HFFc6 (cell line): ENCODE results near the gene TYRP1. TPM values are rescaled to one million over a fixed set of nuclear protein-coding genes. Genes with fewer than 3 reads are reported as not detected.
A peak's percentile ranks its signal among the peaks of the same experiment; 100 is the strongest.

Experiments used
- DNase-seq: peaks from one replicate; pipeline ENCODE4 v3.0.0-alpha.2; 2018
- H3K27ac Mint-ChIP-seq: 2 replicates; pipeline ENCODE4 v1.8.0; 2020; ENCODE audit warnings: mild to moderate bottlenecking, mixed read lengths
- H3K27me3 Mint-ChIP-seq: 2 replicates; pipeline ENCODE4 v1.8.0; 2021; ENCODE audit warnings: mild to moderate bottlenecking, moderate library complexity, mixed read lengths; ENCODE audit not compliant: insufficient read depth
- H3K36me3 Mint-ChIP-seq: 2 replicates; pipeline ENCODE4 v1.8.0; 2021; ENCODE audit warnings: low read depth, mixed read lengths
- H3K4me1 Mint-ChIP-seq: 2 replicates; pipeline ENCODE4 v1.8.0; 2020; ENCODE audit warnings: low read depth, mixed read lengths
- H3K4me3 Mint-ChIP-seq: 2 replicates; pipeline ENCODE4 v1.8.0; 2020; ENCODE audit warnings: mild to moderate bottlenecking, moderate library complexity, mixed read lengths
- H3K9me3 Mint-ChIP-seq: 2 replicates; pipeline ENCODE4 v1.8.0; 2020; ENCODE audit warnings: mild to moderate bottlenecking, mixed read lengths
- total RNA-seq, 6 experiments: library from RNA; stranded (reverse); fragmentation: NEBNext Ultra II Directional; extraction: Animal tissue kit (Norgen Biotek cat#: 25700); gene quantifications; 2 replicates in 1 of 6; 3 replicates in 5 of 6; pipeline ENCODE4 v1.2.3, GENCODE V29; 2021
- TF ChIP-seq, protein P1 (sequence below): fragments of 200-600 bp; sonication (generic); IDR thresholded peaks from 2 replicates; pipeline ENCODE4 v1.5.0; 2021; ENCODE audit warnings: antibody characterized with exemption, mild to moderate bottlenecking

The TYRP1 gene
- total RNA-seq, 6 experiments from 2014 or later, result not detected

DNA sequence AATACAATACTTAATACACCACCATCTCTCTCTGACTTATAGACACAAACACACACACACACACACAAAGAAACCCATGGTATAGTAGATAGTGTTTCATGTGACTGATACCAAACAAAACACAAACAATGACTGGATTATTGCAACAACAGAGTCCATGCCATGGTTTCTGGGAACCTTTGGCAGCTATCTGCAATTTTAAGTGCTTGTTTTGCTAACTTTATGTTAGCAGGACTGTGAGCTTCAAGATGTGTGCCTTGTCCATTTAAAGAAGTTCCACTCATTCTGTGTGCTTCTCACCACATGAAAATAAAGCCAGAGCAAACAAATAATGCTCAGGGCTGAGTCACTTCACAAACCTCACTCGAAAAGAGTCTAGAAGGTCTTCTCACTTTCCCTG lies 66.6 kb downstream of the TYRP1 start:
- TF ChIP-seq, protein P1, sequence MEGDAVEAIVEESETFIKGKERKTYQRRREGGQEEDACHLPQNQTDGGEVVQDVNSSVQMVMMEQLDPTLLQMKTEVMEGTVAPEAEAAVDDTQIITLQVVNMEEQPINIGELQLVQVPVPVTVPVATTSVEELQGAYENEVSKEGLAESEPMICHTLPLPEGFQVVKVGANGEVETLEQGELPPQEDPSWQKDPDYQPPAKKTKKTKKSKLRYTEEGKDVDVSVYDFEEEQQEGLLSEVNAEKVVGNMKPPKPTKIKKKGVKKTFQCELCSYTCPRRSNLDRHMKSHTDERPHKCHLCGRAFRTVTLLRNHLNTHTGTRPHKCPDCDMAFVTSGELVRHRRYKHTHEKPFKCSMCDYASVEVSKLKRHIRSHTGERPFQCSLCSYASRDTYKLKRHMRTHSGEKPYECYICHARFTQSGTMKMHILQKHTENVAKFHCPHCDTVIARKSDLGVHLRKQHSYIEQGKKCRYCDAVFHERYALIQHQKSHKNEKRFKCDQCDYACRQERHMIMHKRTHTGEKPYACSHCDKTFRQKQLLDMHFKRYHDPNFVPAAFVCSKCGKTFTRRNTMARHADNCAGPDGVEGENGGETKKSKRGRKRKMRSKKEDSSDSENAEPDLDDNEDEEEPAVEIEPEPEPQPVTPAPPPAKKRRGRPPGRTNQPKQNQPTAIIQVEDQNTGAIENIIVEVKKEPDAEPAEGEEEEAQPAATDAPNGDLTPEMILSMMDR, result no peak
- Mint-ChIP-seq H3K9me3 (no peaks in the 10 kb centered on the region), H3K27ac (no peak overlapping the region), H3K27me3 (peaks cover 7% of the 10 kb centered on the region; the same call in 1 of the 2 replicates), H3K4me3 (no peak overlapping the region), H3K36me3 (no peaks in the 10 kb centered on the region), H3K4me1 (no peaks in the 10 kb centered on the region)
- peak; percentile 3 for DNase-seq

Other genes with a start within 250 kb of the TYRP1 start
- gene LURAP1L, start 81.6 kb downstream of the TYRP1 start, total RNA-seq, result 1 to 10 TPM; 1.1 to 1.7 (median 1.3) TPM